GM12878 (cell line): ENCODE measurements around the gene NAA20. TPM values are rescaled to one million over a fixed set of nuclear protein-coding genes. Genes with fewer than 3 reads are reported as not detected.

Experiments used
- ATAC-seq: fragments of 200-7000 bp; cut with Tn5 transposase; 3 replicates; pipeline ENCODE4 v1.9.1; 2020; ENCODE audit warnings: mild to moderate bottlenecking, moderate library complexity
- BruUV-seq: library from RNA; stranded (reverse); fragments of 400-500 nt; replicated peaks from 2 replicates; lab custom pipeline; 2021; lab: Mats Ljungman, UMichigan
- CTCF ChIA-PET: fragments of 300-600 bp; sonication (Branson Sonifier 250); formaldehyde crosslinking; extraction: SDS; loops from one replicate; lab custom pipeline; 2021; ENCODE audit warnings: inconsistent platforms; lab: Yijun Ruan, JAX
- POLR2A ChIA-PET: fragments of 350-600 bp; formaldehyde crosslinking; extraction: SDS; loops from one replicate; lab custom pipeline; 2021; ENCODE audit warnings: inconsistent platforms; lab: Charles Lee
- RAD21 ChIA-PET: fragments of 300-600 bp; sonication (Branson Sonifier 250); formaldehyde crosslinking; loops from one replicate; lab custom pipeline; 2023; ENCODE audit warnings: antibody characterized with exemption; ENCODE audit not compliant: unreplicated experiment; lab: Charles Lee
- SMC1A ChIA-PET: fragments of 300-600 bp; sonication (Branson Sonifier 250); formaldehyde crosslinking; loops from one replicate; lab custom pipeline; 2023; ENCODE audit not compliant: unreplicated experiment, uncharacterized antibody; lab: Charles Lee
- DNase-seq: peaks from one replicate; pipeline ENCODE4 v3.0.0-alpha.2; 2011; ENCODE audit warnings: low read depth, low spot score
- FAIRE-seq: peaks from 3 replicates; lab custom pipeline; 2011; peaks lifted over from hg19 to GRCh38; lab: Jason Lieb, UNC
- H2AFZ ChIP-seq: 2 replicates; pipeline ENCODE4 v1.6.0; 2011; ENCODE audit warnings: low read depth, low read length, control low read depth; ENCODE audit not compliant: control insufficient read depth
- H3K27ac ChIP-seq: 2 replicates; pipeline ENCODE4 v1.5.1; 2011; ENCODE audit warnings: control low read depth; ENCODE audit not compliant: control insufficient read depth, insufficient read depth
- H3K27me3 ChIP-seq, 2 experiments: replicated peaks in 1 of 2; 2 replicates each; pipeline versions ENCODE4 v1.6.0 to v1.6.1; 2011; ENCODE audit warnings: low read length in 1 of 2; ENCODE audit not compliant: control insufficient read depth in 2 of 2, insufficient read depth in 2 of 2
- H3K36me3 ChIP-seq, 2 experiments: 2 replicates each; pipeline ENCODE4 v1.5.1; 2011; ENCODE audit warnings: low read length in 1 of 2; ENCODE audit not compliant: control insufficient read depth in 2 of 2, insufficient read depth in 2 of 2
- H3K4me1 ChIP-seq: 2 replicates; pipeline ENCODE4 v1.6.1; 2011; ENCODE audit warnings: mild to moderate bottlenecking, low read length, moderate library complexity, mixed read lengths; ENCODE audit not compliant: control insufficient read depth, insufficient read depth
- H3K4me2 ChIP-seq: 2 replicates; pipeline ENCODE4 v1.6.0; 2011; ENCODE audit warnings: control low read depth; ENCODE audit not compliant: control insufficient read depth, insufficient read depth
- H3K4me3 ChIP-seq: fragments of 200-600 bp; sonication (generic); 2 replicates; pipeline ENCODE4 v1.5.1; 2016
- H3K79me2 ChIP-seq: 2 replicates; pipeline ENCODE4 v1.6.0; 2011; ENCODE audit warnings: low read length; ENCODE audit not compliant: control insufficient read depth, insufficient read depth
- H3K9ac ChIP-seq: 2 replicates; pipeline ENCODE4 v1.8.0; 2011; ENCODE audit warnings: low read length, control low read depth, mixed read lengths; ENCODE audit not compliant: control insufficient read depth, insufficient read depth
- H3K9me3 ChIP-seq: replicated peaks from 3 replicates; pipeline ENCODE4 v1.5.1; 2011; ENCODE audit warnings: mild to moderate bottlenecking, low read length; ENCODE audit not compliant: control insufficient read depth, insufficient read depth
- H4K20me1 ChIP-seq: 2 replicates; pipeline ENCODE4 v1.6.0; 2011; ENCODE audit not compliant: control insufficient read depth, insufficient read depth
- EZH2 ChIP-seq: IDR thresholded peaks from 2 replicates; pipeline ENCODE4 v1.6.1; 2012; ENCODE audit warnings: low read depth, mild to moderate bottlenecking, control low read depth, inconsistent platforms, low read length, borderline replicate concordance; ENCODE audit not compliant: control insufficient read depth
- NFXL1 ChIP-seq: fragments of 450-650 bp; IDR thresholded peaks from 2 replicates; pipeline ENCODE4 v1.6.1; 2017; ENCODE audit warnings: antibody characterized with exemption, mild to moderate bottlenecking, borderline replicate concordance
- POLR2A ChIP-seq: IDR thresholded peaks from 2 replicates; pipeline ENCODE4 v1.6.1; 2011; ENCODE audit warnings: low read depth, mild to moderate bottlenecking, low read length
- TCF12 ChIP-seq: IDR thresholded peaks from 2 replicates; pipeline ENCODE4 v1.6.1; 2011; ENCODE audit warnings: low read depth, mild to moderate bottlenecking, low read length
- WGBS: methylation state at CpG from one replicate; pipeline ENCODE4 v1.1.6; 2016; ENCODE audit warnings: low lambda C conversion rate; ENCODE audit not compliant: insufficient replicate concordance, insufficient coverage; ENCODE audit errors: missing lambda C conversion rate; 5-methylcytosine and 5-hydroxymethylcytosine counted together
- in situ Hi-C: fragments of 300-500 bp; cut with MboI; formaldehyde crosslinking; loops from 9 replicates; pipeline ENCODE4 v1.14.3; 2018; ENCODE audit warnings: mixed read lengths
- intact Hi-C: fragments of 100-400 bp; cut with micrococcal nuclease; formaldehyde crosslinking; loops from one replicate; pipeline ENCODE4 v1.14.2; 2022; ENCODE audit not compliant: unreplicated experiment
- polyA plus RNA-seq, 11 experiments: library from polyadenylated mRNA; depleted of rRNA in 4 of 11; unstranded in 6 of 11; stranded (reverse) in 5 of 11; fragments of >200 nt; fragmentation: Nextera tagmentation in 4 of 11; fragmentation: Illumina TruSeq in 1 of 11; extraction: Ambion mirVana in 4 of 11; extraction: Trizol in 1 of 11; gene quantifications; 1 replicate in 1 of 11; 2 replicates in 10 of 11; pipeline versions ENCODE4 v1.2.1 to v1.2.3, GENCODE V29; 2011 to 2016; ENCODE audit warnings: inconsistent platforms in 2 of 11, missing spikeins in 2 of 11, low read depth in 1 of 11
- total RNA-seq, 4 experiments: library from RNA; depleted of rRNA in 3 of 4; stranded (reverse); fragments of >200 nt in 3 of 4; fragmentation: Illumina TruSeq in 1 of 4; extraction: Trizol in 1 of 4; gene quantifications; 2 replicates each; pipeline versions ENCODE4 v1.2.1 to v1.2.3, GENCODE V29; 2013 to 2021
- TF ChIP-seq, protein P1 (sequence below): IDR thresholded peaks from 2 replicates; pipeline ENCODE4 v1.6.1; 2012; ENCODE audit warnings: low read depth, low read length, improper control_type of control experiment

Gene NAA20
- total and polyA plus RNA-seq, 10 of the 15 experiments (the other 5 are each of a cell fraction or from before 2014, with no cell fraction given), result 48.3 to 366 (median 89.1) TPM

DNA sequence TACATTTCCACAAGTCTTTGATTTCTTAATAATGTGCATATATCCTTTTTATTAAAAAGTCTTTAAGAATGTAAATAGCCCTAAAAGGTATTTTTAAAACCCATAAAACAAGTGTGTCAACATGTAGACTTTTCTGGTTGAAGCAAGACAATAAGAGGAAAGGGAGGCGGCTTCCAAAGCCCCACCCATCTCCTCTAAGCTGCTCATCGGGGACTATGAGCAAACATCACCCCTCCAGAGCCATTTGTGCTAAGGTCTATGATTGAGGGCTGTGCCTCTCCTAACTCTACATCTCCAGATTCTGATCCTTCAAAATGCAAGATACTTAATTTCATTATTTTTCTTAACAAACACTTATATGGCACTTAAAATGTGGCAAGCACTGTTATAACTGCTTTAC lies 2.5 kb upstream of the NAA20 start:
- in situ Hi-C loops, result loop anchor here (25.0 kb wide), 2 partner anchors 1427 to 1502 kb away; partner anchors contain the start of genes DTD1 and SEC23B
- Histone ChIP-seq H3K27me3 (peaks cover 0 to 2% of the 10 kb centered on the region in 2 experiments; a peak in 2 of 4 replicates), H3K9ac (no peak overlapping the region), H3K4me2 (no peak overlapping the region), H3K79me2 (peaks cover 26% of the 10 kb centered on the region)
- ATAC-seq, result no peak
- TF ChIP-seq NFXL1, result no peak
- no peak for TF ChIP-seq POLR2A
- TF ChIP-seq EZH2, result no peak
- TF ChIP-seq, protein P1, sequence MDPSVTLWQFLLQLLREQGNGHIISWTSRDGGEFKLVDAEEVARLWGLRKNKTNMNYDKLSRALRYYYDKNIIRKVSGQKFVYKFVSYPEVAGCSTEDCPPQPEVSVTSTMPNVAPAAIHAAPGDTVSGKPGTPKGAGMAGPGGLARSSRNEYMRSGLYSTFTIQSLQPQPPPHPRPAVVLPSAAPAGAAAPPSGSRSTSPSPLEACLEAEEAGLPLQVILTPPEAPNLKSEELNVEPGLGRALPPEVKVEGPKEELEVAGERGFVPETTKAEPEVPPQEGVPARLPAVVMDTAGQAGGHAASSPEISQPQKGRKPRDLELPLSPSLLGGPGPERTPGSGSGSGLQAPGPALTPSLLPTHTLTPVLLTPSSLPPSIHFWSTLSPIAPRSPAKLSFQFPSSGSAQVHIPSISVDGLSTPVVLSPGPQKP, result no peak
- no peak for TF ChIP-seq TCF12
- TF ChIP-seq, all 136 proteins: peak for 0
- ChIA-PET RAD21 (interaction anchor here (0.7 kb wide), 1 partner anchor 36 kb away, joined by 3 read pairs; no protein-coding TSS in a partner anchor), CTCF (interaction anchor here (1.3 to 3.1 kb wide), 6 partner anchors 10 to 231 kb away, joined by 3 to 16 read pairs (median 6); partner anchors contain the start of genes CFAP61 and CRNKL1), POLR2A (interaction anchor here (1.2 kb wide), 1 partner anchor 37 kb away, joined by 3 read pairs; no protein-coding TSS in a partner anchor), SMC1A (interaction anchor here (0.9 to 1.6 kb wide), 6 partner anchors 9 to 231 kb away, joined by 3 to 6 read pairs (median 4); partner anchors contain the start of genes CFAP61 and CRNKL1)
- Histone ChIP-seq H4K20me1 (no peaks in the 10 kb centered on the region; the same call in 1 of the 2 replicates), H3K36me3 (0 out of 4 replicates have a peak, but pooled peaks cover 0 to 3% of the 10 kb centered on the region in 2 experiments), H3K4me3 (no peak overlapping the region), H2AFZ (no peak overlapping the region), H3K27ac (no peak overlapping the region), H3K4me1 (peaks cover 5% of the 10 kb centered on the region), H3K9me3 (no peaks in the 10 kb centered on the region)
- 52% methylated on average over 2 of the region's 2 CpGs for WGBS
- BruUV-seq, result no TSS peak
- FAIRE-seq, result no peak
- no peak for DNase-seq
- intact Hi-C loops, result no loop called here
